ENCODE measurements around the gene STRN3. TPM values are rescaled to one million over a fixed set of nuclear protein-coding genes. Genes with fewer than 3 reads are reported as not detected.
"Not testable (repeated sequence)": the region's sequence is repeated elsewhere in the genome, so short reads cannot be mapped to it uniquely, and the experiment has no call there.

The STRN3 gene
- total RNA-seq, 1 donor from 2014 or later: 34.1 TPM

DNA sequence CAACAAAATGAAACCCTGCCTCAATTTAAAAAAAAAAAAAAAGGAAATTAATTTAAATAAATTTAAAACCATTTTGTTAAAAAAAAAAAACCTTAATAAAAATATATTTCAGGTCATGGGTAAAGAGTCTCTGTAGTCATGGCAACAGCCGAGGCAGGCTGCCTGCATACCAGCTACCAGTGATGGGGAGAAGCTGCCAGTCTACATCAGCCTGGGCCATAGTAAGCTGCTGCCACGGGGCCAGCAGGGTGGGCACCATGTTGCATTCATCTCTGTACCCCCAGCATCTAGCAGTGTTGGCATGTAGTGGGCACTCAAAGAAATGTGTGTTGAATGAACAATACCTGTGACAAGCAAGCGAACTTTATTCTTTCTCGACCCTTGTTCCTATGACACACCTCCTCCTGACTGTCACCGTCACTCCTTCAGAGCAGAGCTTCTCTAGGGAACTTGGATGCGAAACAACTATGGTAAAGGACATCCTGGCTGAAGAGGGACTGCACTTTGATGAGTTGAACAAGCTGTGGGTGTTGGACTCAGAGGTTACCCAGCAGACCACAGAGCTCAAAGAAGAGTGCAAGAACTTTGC, 8.0 kb downstream of the STRN3 start:
- Mint-ChIP-seq H3K4me1 (ENCODE audit: unreplicated experiment) (peaks cover 6% of the 10 kb centered on the region), H3K27me3 (no peaks in the 10 kb centered on the region), H3K9me3 (no peaks in the 10 kb centered on the region), H3K36me3 (peaks cover 21% of the 10 kb centered on the region), H3K4me3 (no peak overlapping the region), H3K27ac (no peak overlapping the region)
- DNase-seq (ENCODE audit: extremely low spot score, unreplicated experiment): no peak
- no peak for TF ChIP-seq CTCF (conservative IDR thresholded peaks at IDR 0.05)

- Mint-ChIP-seq H3K27me3 (no peaks in the 10 kb centered on the region), H3K27ac (no peak overlapping the region), H3K9me3 (no peaks in the 10 kb centered on the region), H3K36me3 (peaks cover 13% of the 10 kb centered on the region), H3K4me3 (no peak overlapping the region), H3K4me1 (ENCODE audit: unreplicated experiment) (no peaks in the 10 kb centered on the region)
- DNase-seq (ENCODE audit: extremely low spot score, unreplicated experiment): no peak
- TF ChIP-seq CTCF (conservative IDR thresholded peaks at IDR 0.05): no peak
Measured at GRCh38 chr14:31013841-31014240, 12.3 kb downstream of the STRN3 start.

GRCh38 chr14:31010935-31011334, 15.2 kb downstream of the STRN3 start:
- H3K4me1 Mint-ChIP-seq (ENCODE audit: unreplicated experiment): no peaks in the 10 kb centered on the region
- no peak for DNase-seq (ENCODE audit: extremely low spot score, unreplicated experiment)
- peaks cover 13% of the 10 kb centered on the region for H3K36me3 Mint-ChIP-seq
- H3K27ac Mint-ChIP-seq: no peak overlapping the region
- TF ChIP-seq CTCF (conservative IDR thresholded peaks at IDR 0.05): no peak
- no peaks in the 10 kb centered on the region for H3K27me3 Mint-ChIP-seq
- H3K9me3 Mint-ChIP-seq: no peaks in the 10 kb centered on the region
- no peak overlapping the region for H3K4me3 Mint-ChIP-seq

GRCh38 chr14:31009836-31010574, 16.2 kb downstream of the STRN3 start:
- Mint-ChIP-seq H3K27ac (no peak overlapping the region), H3K36me3 (peaks cover 16% of the 10 kb centered on the region), H3K4me1 (ENCODE audit: unreplicated experiment) (no peaks in the 10 kb centered on the region), H3K27me3 (no peaks in the 10 kb centered on the region), H3K4me3 (no peak overlapping the region), H3K9me3 (no peaks in the 10 kb centered on the region)
- DNase-seq (ENCODE audit: extremely low spot score, unreplicated experiment): no peak
- no peak for TF ChIP-seq CTCF (conservative IDR thresholded peaks at IDR 0.05)

DNA sequence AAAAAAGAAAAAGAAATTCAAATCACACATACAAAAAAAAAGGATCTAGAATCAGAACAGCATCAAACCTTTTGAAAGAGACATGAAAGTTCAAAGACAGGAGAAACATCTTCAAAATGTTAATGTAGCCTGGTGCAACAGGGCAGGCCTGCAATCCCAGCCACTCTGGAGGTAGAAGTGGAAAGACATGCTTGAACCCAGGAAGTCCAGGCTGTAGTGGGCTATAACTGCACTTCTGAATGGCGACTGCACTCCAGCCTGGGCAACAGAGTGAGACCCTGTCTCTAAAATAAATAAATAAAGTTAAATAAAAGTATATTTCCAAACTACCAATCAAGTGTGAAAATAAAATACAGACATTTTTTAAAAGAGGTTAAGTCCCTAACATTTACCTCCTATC, 19.5 kb downstream of the STRN3 start:
- no peaks in the 10 kb centered on the region for H3K9me3 Mint-ChIP-seq
- DNase-seq (ENCODE audit: extremely low spot score, unreplicated experiment): no peak
- H3K27ac Mint-ChIP-seq: no peak overlapping the region
- no peak for TF ChIP-seq CTCF (conservative IDR thresholded peaks at IDR 0.05)
- no peaks in the 10 kb centered on the region for H3K4me1 Mint-ChIP-seq (ENCODE audit: unreplicated experiment)
- no peaks in the 10 kb centered on the region for H3K27me3 Mint-ChIP-seq
- peaks cover 19% of the 10 kb centered on the region for H3K36me3 Mint-ChIP-seq
- H3K4me3 Mint-ChIP-seq: no peak overlapping the region

DNA sequence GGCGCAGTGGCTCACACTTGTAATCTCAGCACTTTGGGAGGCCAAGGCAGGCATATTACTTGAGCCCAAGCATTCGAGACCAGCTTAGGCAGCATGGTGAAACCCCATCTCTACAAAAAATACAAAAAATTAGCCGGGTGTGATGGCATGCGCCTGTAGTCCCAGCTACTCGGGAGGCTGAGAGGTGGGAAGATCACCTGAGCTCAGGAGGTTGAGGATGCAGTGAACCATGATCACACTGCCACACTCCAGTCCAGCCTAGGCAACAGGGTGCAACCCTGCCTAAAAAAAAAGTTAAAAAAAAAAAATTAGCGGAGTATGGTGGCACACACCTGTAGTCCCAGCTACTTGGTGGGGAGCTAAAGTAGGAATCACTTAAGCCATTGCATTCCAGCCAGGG, 22.2 kb downstream of the STRN3 start:
- H3K4me3 Mint-ChIP-seq; H3K27me3 Mint-ChIP-seq; DNase-seq (ENCODE audit: extremely low spot score, unreplicated experiment); H3K27ac Mint-ChIP-seq; H3K9me3 Mint-ChIP-seq: not testable (repeated sequence)
- Mint-ChIP-seq H3K4me1 (ENCODE audit: unreplicated experiment) (peaks cover 11% of the 10 kb centered on the region), H3K36me3 (peaks cover 43% of the 10 kb centered on the region)

Measured in type B pancreatic cell (in vitro differentiated cells).